ENCODE results near the gene TSPAN11. TPM values are rescaled to one million over a fixed set of nuclear protein-coding genes. Genes with fewer than 3 reads are reported as not detected.
"Not testable (repeated sequence)": the region's sequence is repeated elsewhere in the genome, so short reads cannot be mapped to it uniquely, and the experiment has no call there.

Gene TSPAN11
- total RNA-seq, 4 donors from 2014 or later, result 10.7 to 30.6 (median 18.3) TPM

- H3K27me3 ChIP-seq, result no peaks in the 10 kb centered on the region
- TF ChIP-seq EP300 (IDR thresholded peaks at IDR 0.05) (no peak), POLR2A (IDR thresholded peaks at IDR 0.05) (no peak), CTCF (IDR thresholded peaks at IDR 0.05) (no peak)
- no peaks in the 10 kb centered on the region for H3K36me3 ChIP-seq
- H3K9me3 ChIP-seq, result no peaks in the 10 kb centered on the region
- H3K27ac ChIP-seq, result no peak overlapping the region
- WGBS, 2 donors, result 92 to 93% methylated on average over 7 of the region's 7 CpGs
- H3K4me1 ChIP-seq, result peaks cover 0 to 14% (median 0%) of the 10 kb centered on the region in 4 donors
- no peak for DNase-seq (ENCODE audit: low spot score in 2 of 2)
- no peak overlapping the region for H3K4me3 ChIP-seq
These were observed 99.7 kb downstream of the TSPAN11 start for GRCh38 chr12:31026202-31026601.

- not testable (repeated sequence) for H3K36me3 ChIP-seq; H3K4me3 ChIP-seq; H3K27ac ChIP-seq; H3K9me3 ChIP-seq; DNase-seq (ENCODE audit: low spot score in 2 of 2); H3K27me3 ChIP-seq
- 93 to 98% methylated on average over 5 of the region's 5 CpGs for WGBS, 2 donors
- peaks cover 0 to 14% (median 0%) of the 10 kb centered on the region in 4 donors for H3K4me1 ChIP-seq
These were observed 100.5 kb downstream of the TSPAN11 start for GRCh38 chr12:31027006-31027405.

- TF ChIP-seq EP300 (IDR thresholded peaks at IDR 0.05) (no peak), POLR2A (IDR thresholded peaks at IDR 0.05) (no peak), CTCF (IDR thresholded peaks at IDR 0.05) (no peak)
- no peak overlapping the region for H3K4me3 ChIP-seq
- H3K36me3 ChIP-seq, result no peaks in the 10 kb centered on the region
- peaks cover 0 to 30% (median 0%) of the 10 kb centered on the region in 4 donors for H3K4me1 ChIP-seq
- H3K27ac ChIP-seq, result peak overlapping the region in 2 of 4 donors; percentile 46 to 73
- DNase-seq (ENCODE audit: low spot score in 2 of 2), result no peak
- no peaks in the 10 kb centered on the region for H3K9me3 ChIP-seq
- WGBS, 2 donors, result 77 to 78% methylated on average over 11 of the region's 11 CpGs
- no peaks in the 10 kb centered on the region for H3K27me3 ChIP-seq
These were observed 102.9 kb downstream of the TSPAN11 start for GRCh38 chr12:31029468-31029867.

GRCh38 chr12:31029916-31030562, 103.5 kb downstream of the TSPAN11 start:
- Histone ChIP-seq H3K27ac (peak overlapping the region in 1 of 4 donors; percentile 73), H3K36me3 (no peaks in the 10 kb centered on the region), H3K4me3 (no peak overlapping the region), H3K27me3 (no peaks in the 10 kb centered on the region), H3K9me3 (no peaks in the 10 kb centered on the region), H3K4me1 (peaks cover 0 to 35% (median 0%) of the 10 kb centered on the region in 4 donors)
- peak in 1 of 2 donors; percentile 64 for TF ChIP-seq EP300 (IDR thresholded peaks at IDR 0.05)
- no peak for TF ChIP-seq CTCF (IDR thresholded peaks at IDR 0.05)
- 29 to 47% methylated on average over 6 of the region's 6 CpGs for WGBS, 2 donors
- DNase-seq (ENCODE audit: low spot score in 2 of 2), result no peak

GRCh38 chr12:31031951-31032335, 105.4 kb downstream of the TSPAN11 start:
- H3K36me3 ChIP-seq, result no peaks in the 10 kb centered on the region
- 81 to 90% methylated on average over 4 of the region's 4 CpGs for whole genome bisulfite sequencing, 2 donors
- no peaks in the 10 kb centered on the region for H3K9me3 ChIP-seq
- no peaks in the 10 kb centered on the region for H3K27me3 ChIP-seq
- H3K4me1 ChIP-seq, result peaks cover 0 to 35% (median 0%) of the 10 kb centered on the region in 4 donors
- no peak for DNase-seq (ENCODE audit: low spot score in 2 of 2)
- TF ChIP-seq CTCF (IDR thresholded peaks at IDR 0.05), result no peak
- TF ChIP-seq POLR2A (IDR thresholded peaks at IDR 0.05), result no peak
- TF ChIP-seq EP300 (IDR thresholded peaks at IDR 0.05), result no peak
- peak overlapping the region in 2 of 4 donors; percentile 70 to 71 for H3K27ac ChIP-seq
- H3K4me3 ChIP-seq, result no peak overlapping the region
